ENCODE data around the gene ATG101.

Gene ATG101

DNA sequence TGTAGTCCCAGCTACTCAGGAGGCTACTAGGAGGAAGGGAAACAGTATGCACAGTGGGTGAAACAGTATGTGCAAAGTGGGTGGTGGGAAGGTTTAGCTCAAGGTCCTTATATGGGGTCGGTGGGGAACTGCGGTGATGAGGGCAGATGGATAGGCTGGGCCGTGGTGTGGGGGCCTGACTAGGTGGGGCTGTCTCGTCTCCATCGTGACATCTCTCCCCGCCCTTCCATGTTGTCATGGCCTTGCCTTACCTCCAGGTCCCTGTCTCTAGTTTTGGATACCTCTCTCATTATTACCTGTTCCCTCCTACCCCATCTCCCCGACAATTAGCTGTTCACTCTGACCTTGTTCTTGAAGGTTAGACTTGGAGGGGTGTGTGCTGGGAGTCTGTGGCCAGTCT is 22.9 kb upstream of the ATG101 start:
- Histone ChIP-seq H3K27ac (ENCODE audit: low read depth, low read length) (no peak overlapping the region), H3K14ac (ENCODE audit: low read length) (no peak overlapping the region), H3K27me3 (ENCODE audit: insufficient read depth, low read length) (no peaks in the 10 kb centered on the region), H3K79me1 (ENCODE audit: low read length) (peaks cover 6% of the 10 kb centered on the region), H3K9me3 (ENCODE audit: insufficient read depth, low read depth, low read length) (peaks cover 2% of the 10 kb centered on the region), H3K36me3 (ENCODE audit: control insufficient read depth in 1 of 2, insufficient read depth in 2 of 2, low read length in 2 of 2) (peaks cover 6 to 14% of the 10 kb centered on the region in 2 experiments), H3K9ac (ENCODE audit: low read length) (no peak overlapping the region), H2BK12ac (ENCODE audit: low read length) (no peak overlapping the region), H3K23ac (ENCODE audit: low read length) (no peak overlapping the region), H3K4me2 (ENCODE audit: low read length) (no peak overlapping the region), H3K18ac (ENCODE audit: low read length) (no peak overlapping the region), H2BK5ac (ENCODE audit: low read depth, low read length, poor library complexity) (no peak overlapping the region), H2BK120ac (ENCODE audit: insufficient read depth, low read length, poor library complexity) (no peak overlapping the region), H3K4me3 (ENCODE audit: low read depth, low read length) (no peak overlapping the region), H3K79me2 (ENCODE audit: control insufficient read depth, insufficient read depth, low read length, poor library complexity) (peaks cover 4% of the 10 kb centered on the region), H2AFZ (ENCODE audit: insufficient read depth, low read length, poor library complexity) (no peak overlapping the region), H4K8ac (ENCODE audit: low read depth, low read length) (no peak overlapping the region), H3K4me1 (ENCODE audit: control insufficient read depth in 1 of 2, insufficient read depth in 2 of 2, low read length in 2 of 2) (peaks cover 14 to 23% of the 10 kb centered on the region in 2 experiments), H3K4ac (ENCODE audit: low read depth, low read length) (no peak overlapping the region), H4K12ac (ENCODE audit: low read depth, low read length) (no peak overlapping the region), H2AK5ac (ENCODE audit: low read length) (no peak overlapping the region), H4K91ac (ENCODE audit: low read depth, low read length) (no peak overlapping the region)
- DNase-seq = no peak
- no CpG with 5 or more reads among the region's 7 CpGs for WGBS (ENCODE audit: extremely low coverage, insufficient coverage, insufficient read length)

DNA sequence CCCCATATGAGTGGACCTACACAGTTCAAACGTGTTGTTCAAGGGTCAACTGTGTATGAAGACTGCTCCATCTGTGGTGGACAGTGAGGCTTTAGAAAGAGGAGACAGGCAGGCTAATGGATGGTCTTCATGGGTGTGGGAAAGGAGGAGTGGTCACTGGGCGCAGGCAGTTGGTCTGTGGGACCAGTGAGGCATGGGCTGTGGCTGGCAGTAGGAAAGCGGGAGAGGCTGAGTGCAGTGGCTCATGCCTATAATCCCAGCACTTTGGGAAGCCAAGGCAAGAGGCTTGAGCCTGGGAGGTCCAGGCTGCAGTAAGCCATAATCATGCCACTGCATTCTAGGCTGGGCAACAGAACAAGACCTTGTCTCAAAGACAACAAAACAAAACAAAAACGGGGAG is 20.5 kb upstream of the ATG101 start:
- Histone ChIP-seq H3K27me3 (ENCODE audit: insufficient read depth, low read length) (no peaks in the 10 kb centered on the region), H3K23ac (ENCODE audit: low read length) (no peak overlapping the region), H4K12ac (ENCODE audit: low read depth, low read length) (no peak overlapping the region), H3K4me3 (ENCODE audit: low read depth, low read length) (no peak overlapping the region), H3K79me1 (ENCODE audit: low read length) (peaks cover 6% of the 10 kb centered on the region), H3K79me2 (ENCODE audit: control insufficient read depth, insufficient read depth, low read length, poor library complexity) (peaks cover 4% of the 10 kb centered on the region), H3K4me1 (ENCODE audit: control insufficient read depth in 1 of 2, insufficient read depth in 2 of 2, low read length in 2 of 2) (peaks cover 14 to 23% of the 10 kb centered on the region in 2 experiments), H4K91ac (ENCODE audit: low read depth, low read length) (no peak overlapping the region), H3K27ac (ENCODE audit: low read depth, low read length) (no peak overlapping the region), H4K8ac (ENCODE audit: low read depth, low read length) (no peak overlapping the region), H3K4me2 (ENCODE audit: low read length) (no peak overlapping the region), H2AK5ac (ENCODE audit: low read length) (no peak overlapping the region), H2BK5ac (ENCODE audit: low read depth, low read length, poor library complexity) (no peak overlapping the region), H2AFZ (ENCODE audit: insufficient read depth, low read length, poor library complexity) (no peak overlapping the region), H3K14ac (ENCODE audit: low read length) (no peak overlapping the region), H3K4ac (ENCODE audit: low read depth, low read length) (no peak overlapping the region), H3K9ac (ENCODE audit: low read length) (no peak overlapping the region), H3K18ac (ENCODE audit: low read length) (no peak overlapping the region), H2BK12ac (ENCODE audit: low read length) (no peak overlapping the region), H3K9me3 (ENCODE audit: insufficient read depth, low read depth, low read length) (peaks cover 2% of the 10 kb centered on the region), H2BK120ac (ENCODE audit: insufficient read depth, low read length, poor library complexity) (no peak overlapping the region), H3K36me3 (ENCODE audit: control insufficient read depth in 1 of 2, insufficient read depth in 2 of 2, low read length in 2 of 2) (peaks cover 0 to 3% of the 10 kb centered on the region in 2 experiments)
- DNase-seq = no peak
- WGBS (ENCODE audit: extremely low coverage, insufficient coverage, insufficient read length) = no CpG with 5 or more reads among the region's 4 CpGs

DNA sequence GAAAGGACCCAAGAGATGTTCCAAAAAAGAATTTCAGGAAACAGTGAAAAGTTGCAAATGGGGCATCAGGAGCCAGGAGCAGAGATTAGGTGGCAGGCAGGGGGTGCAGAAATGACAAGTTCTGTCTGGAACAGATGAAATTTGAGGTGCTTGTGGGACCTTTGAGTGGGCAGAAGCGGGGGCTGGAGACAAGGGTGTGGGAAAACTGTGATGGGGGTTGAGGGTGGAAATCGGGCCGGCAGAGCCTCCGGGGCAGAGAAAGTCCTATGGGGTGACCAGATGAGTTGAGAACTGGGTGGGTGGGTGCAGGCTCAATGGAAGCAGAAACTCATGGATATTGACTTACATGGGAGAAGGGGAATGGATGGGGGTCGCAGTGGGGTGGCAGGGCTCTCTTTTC is 20.1 kb upstream of the ATG101 start:
- Histone ChIP-seq H2AFZ (ENCODE audit: insufficient read depth, low read length, poor library complexity) (no peak overlapping the region), H3K79me2 (ENCODE audit: control insufficient read depth, insufficient read depth, low read length, poor library complexity) (peaks cover 4% of the 10 kb centered on the region), H3K27me3 (ENCODE audit: insufficient read depth, low read length) (no peaks in the 10 kb centered on the region), H3K18ac (ENCODE audit: low read length) (no peak overlapping the region), H2AK5ac (ENCODE audit: low read length) (no peak overlapping the region), H4K91ac (ENCODE audit: low read depth, low read length) (no peak overlapping the region), H3K27ac (ENCODE audit: low read depth, low read length) (no peak overlapping the region), H3K23ac (ENCODE audit: low read length) (no peak overlapping the region), H3K14ac (ENCODE audit: low read length) (no peak overlapping the region), H4K12ac (ENCODE audit: low read depth, low read length) (no peak overlapping the region), H4K8ac (ENCODE audit: low read depth, low read length) (no peak overlapping the region), H2BK120ac (ENCODE audit: insufficient read depth, low read length, poor library complexity) (no peak overlapping the region), H2BK5ac (ENCODE audit: low read depth, low read length, poor library complexity) (no peak overlapping the region), H3K4me3 (ENCODE audit: low read depth, low read length) (no peak overlapping the region), H3K4ac (ENCODE audit: low read depth, low read length) (no peak overlapping the region), H3K9me3 (ENCODE audit: insufficient read depth, low read depth, low read length) (peaks cover 2% of the 10 kb centered on the region), H3K79me1 (ENCODE audit: low read length) (peaks cover 6% of the 10 kb centered on the region), H3K4me1 (ENCODE audit: control insufficient read depth in 1 of 2, insufficient read depth in 2 of 2, low read length in 2 of 2) (peaks cover 14 to 23% of the 10 kb centered on the region in 2 experiments), H3K4me2 (ENCODE audit: low read length) (no peak overlapping the region), H2BK12ac (ENCODE audit: low read length) (no peak overlapping the region), H3K36me3 (ENCODE audit: control insufficient read depth in 1 of 2, insufficient read depth in 2 of 2, low read length in 2 of 2) (peaks cover 3 to 7% of the 10 kb centered on the region in 2 experiments), H3K9ac (ENCODE audit: low read length) (no peak overlapping the region)
- no peak for DNase-seq
- WGBS (ENCODE audit: extremely low coverage, insufficient coverage, insufficient read length) = no CpG with 5 or more reads among the region's 5 CpGs

DNA sequence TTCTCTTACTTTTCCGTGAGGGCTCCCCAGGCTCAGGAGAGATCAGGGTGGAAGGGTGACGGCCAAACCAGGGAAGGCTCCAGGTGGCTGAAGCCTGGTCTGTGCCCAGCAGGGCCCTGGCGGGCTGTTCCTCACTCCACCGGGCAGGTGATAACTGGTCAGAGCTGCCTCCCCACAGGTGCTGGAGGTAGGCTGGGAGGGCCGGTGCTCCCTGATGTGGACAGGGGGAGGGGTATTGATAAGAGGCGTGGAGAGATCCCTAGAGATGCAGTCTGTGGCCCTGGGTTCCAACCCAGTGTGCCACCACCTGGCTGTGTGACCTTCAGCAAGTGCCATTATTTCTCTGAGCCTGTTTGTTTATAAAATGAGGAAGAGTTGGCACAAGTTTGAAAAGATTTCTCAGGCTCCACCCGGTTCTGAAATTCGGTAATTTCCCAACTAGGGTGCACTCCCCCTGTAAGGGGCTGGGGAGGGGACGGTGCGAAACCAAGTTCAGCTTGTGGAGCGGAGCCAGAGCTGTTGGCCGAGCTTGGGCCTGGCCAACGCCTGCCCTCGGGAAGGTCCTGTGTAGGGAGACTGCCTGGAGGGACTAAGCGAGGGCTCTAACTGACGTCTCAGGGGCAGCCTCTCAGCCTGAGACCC is 19.5 kb upstream of the ATG101 start:
- no peak overlapping the region for H2BK5ac ChIP-seq (ENCODE audit: low read depth, low read length, poor library complexity)
- H2BK12ac ChIP-seq (ENCODE audit: low read length) = no peak overlapping the region
- peak overlapping the region; percentile 43 for H3K14ac ChIP-seq (ENCODE audit: low read length)
- peak overlapping the region; percentile 33 for H3K18ac ChIP-seq (ENCODE audit: low read length)
- no peak for DNase-seq
- H3K4me1 ChIP-seq (ENCODE audit: control insufficient read depth in 1 of 2, insufficient read depth in 2 of 2, low read length in 2 of 2) = peaks cover 14 to 23% of the 10 kb centered on the region in 2 experiments
- no peak overlapping the region for H3K4ac ChIP-seq (ENCODE audit: low read depth, low read length)
- H3K9ac ChIP-seq (ENCODE audit: low read length) = peak overlapping the region; percentile 16
- H3K4me3 ChIP-seq (ENCODE audit: low read depth, low read length) = peak overlapping the region; percentile 74
- H4K12ac ChIP-seq (ENCODE audit: low read depth, low read length) = no peak overlapping the region
- peak overlapping the region; percentile 21 for H4K91ac ChIP-seq (ENCODE audit: low read depth, low read length)
- no peaks in the 10 kb centered on the region for H3K27me3 ChIP-seq (ENCODE audit: insufficient read depth, low read length)
- peaks cover 4% of the 10 kb centered on the region for H3K79me2 ChIP-seq (ENCODE audit: control insufficient read depth, insufficient read depth, low read length, poor library complexity)
- WGBS (ENCODE audit: extremely low coverage, insufficient coverage, insufficient read length) = no CpG with 5 or more reads among the region's 16 CpGs
- peaks cover 2% of the 10 kb centered on the region for H3K9me3 ChIP-seq (ENCODE audit: insufficient read depth, low read depth, low read length)
- peaks cover 8 to 12% of the 10 kb centered on the region in 2 experiments for H3K36me3 ChIP-seq (ENCODE audit: control insufficient read depth in 1 of 2, insufficient read depth in 2 of 2, low read length in 2 of 2)
- peak overlapping the region; percentile 50 for H4K8ac ChIP-seq (ENCODE audit: low read depth, low read length)
- no peak overlapping the region for H3K23ac ChIP-seq (ENCODE audit: low read length)
- peaks cover 6% of the 10 kb centered on the region for H3K79me1 ChIP-seq (ENCODE audit: low read length)
- H2AFZ ChIP-seq (ENCODE audit: insufficient read depth, low read length, poor library complexity) = peak overlapping the region; percentile 41
- H3K4me2 ChIP-seq (ENCODE audit: low read length) = peak overlapping the region; percentile 96
- H3K27ac ChIP-seq (ENCODE audit: low read depth, low read length) = no peak overlapping the region
- H2BK120ac ChIP-seq (ENCODE audit: insufficient read depth, low read length, poor library complexity) = peak overlapping the region; percentile 24
- H2AK5ac ChIP-seq (ENCODE audit: low read length) = no peak overlapping the region

Data from trophoblast cell (in vitro differentiated cells and primary cell).